Left cardiac atrium (tissue), 4 donors: ENCODE data around the gene STRN4. TPM values are rescaled to one million over a fixed set of nuclear protein-coding genes. Genes with fewer than 3 reads are reported as not detected.
A peak's percentile ranks its signal among the peaks of the same experiment; 100 is the strongest.
"Not testable (repeated sequence)": the region's sequence is repeated elsewhere in the genome, so short reads cannot be mapped to it uniquely, and the experiment has no call there.

Experiments used
- ATAC-seq, 2 donors: fragments of 200-7000 bp; cut with Tn5 transposase; one replicate each; pipeline ENCODE4 v1.9.1; 2020; ENCODE audit warnings: mild to moderate bottlenecking in 2 of 2, moderate library complexity in 2 of 2
- DNase-seq: peaks from one replicate; pipeline ENCODE4 v3.0.0-alpha.2; 2020
- intact Hi-C, 2 donors: fragments of 100-400 bp; cut with DNase I; formaldehyde crosslinking; loops; one replicate each; pipeline versions ENCODE4 v1.14.1 to v1.15.1; 2022 to 2023
- total RNA-seq, 2 donors: library from RNA; stranded (reverse); fragmentation: NEBNext Ultra II Directional; extraction: Animal tissue kit (Norgen Biotek cat#: 25700); gene quantifications; one replicate each; pipeline ENCODE4 v1.2.1, GENCODE V29; 2021
- donor health status: DM: no; HTN: yes; CAD: no.
- donor health status: DM: no; HTN: yes; CAD: no; lungs with severe emphysema.
- donor health status: DM: yes; HTN: yes; CAD: no.
- donor health status: Dilated cardiomyopathy.

STRN4 gene
- total RNA-seq, 2 donors from 2014 or later = 37.2 to 61.9 TPM

GRCh38 chr19:46775642-46776258, 29.5 kb upstream of the STRN4 start:
- intact Hi-C loops = no loop called here
- DNase-seq (no peak), ATAC-seq (no peak)

DNA sequence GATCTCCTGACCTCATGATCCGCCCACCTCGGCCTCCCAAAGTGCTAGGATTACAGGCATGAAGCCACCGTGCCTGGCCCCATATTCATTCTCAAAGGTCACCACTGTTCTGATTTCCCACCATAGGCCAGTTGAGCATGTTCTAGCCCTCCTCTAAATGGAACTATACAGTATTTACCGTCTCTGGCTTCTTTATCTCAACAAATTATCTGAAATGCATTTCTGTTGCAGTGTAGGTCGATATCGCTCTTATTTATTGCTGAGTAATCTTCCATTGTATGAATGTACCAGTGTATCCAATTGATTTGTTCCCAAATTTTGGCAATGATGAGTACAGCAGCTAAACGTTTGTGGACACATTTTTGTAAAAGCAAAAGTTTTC, 26.8 kb upstream of the STRN4 start:
- ATAC-seq = no peak
- no peak for DNase-seq
- intact Hi-C loops = no loop called here

- intact Hi-C loops = no loop called here
These were observed 26.1 kb upstream of the STRN4 start for GRCh38 chr19:46772170-46773017.

GRCh38 chr19:46768746-46769145, 22.5 kb upstream of the STRN4 start:
- intact Hi-C loops, ATAC-seq, DNase-seq: not testable (repeated sequence)

More at GRCh38 chr19:46772170-46773017, 26.1 kb upstream of the STRN4 start:
- DNase-seq = no peak
- ATAC-seq = no peak

DNA sequence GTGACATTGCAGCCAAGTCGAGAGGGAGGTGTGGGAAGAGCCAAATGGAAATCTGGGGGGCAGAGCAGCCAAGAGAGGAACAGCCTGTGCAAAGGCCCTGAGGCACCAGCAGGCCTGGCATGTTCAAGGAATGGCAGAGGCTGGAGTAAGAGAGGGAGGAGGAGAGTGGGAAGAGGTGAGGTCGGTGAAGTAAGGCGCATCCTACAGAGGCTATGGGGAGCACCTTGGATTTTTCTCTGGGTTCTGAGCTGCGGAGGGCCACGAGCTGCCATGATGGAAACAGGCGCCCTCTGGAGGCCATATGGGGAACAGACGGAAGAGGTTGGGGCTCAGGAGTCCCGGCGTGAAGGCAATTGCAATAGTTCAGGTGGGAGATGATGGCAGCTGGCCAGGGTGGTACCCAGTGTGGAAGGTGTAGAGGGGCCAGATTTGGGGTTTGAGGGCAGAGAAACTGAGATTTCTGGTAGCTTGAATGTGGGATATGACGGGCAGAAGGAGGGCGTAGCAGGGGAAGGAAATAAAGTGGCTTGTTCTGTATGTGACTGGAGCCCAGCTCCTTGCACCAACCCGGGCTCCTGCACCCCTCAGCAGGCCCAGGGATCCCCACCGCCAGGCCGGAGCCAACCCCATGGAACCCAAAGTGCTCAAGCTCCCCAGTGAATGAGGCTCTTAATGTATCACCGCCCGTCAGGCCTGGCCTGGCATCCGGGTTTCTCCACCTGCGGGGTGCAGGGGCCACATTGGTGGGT, 20.5 kb upstream of the STRN4 start:
- peak; percentile 54 to 55 for ATAC-seq
- intact Hi-C loops = no loop called here
- DNase-seq = peak; percentile 35

GRCh38 chr19:46764817-46765291, 18.6 kb upstream of the STRN4 start:
- intact Hi-C loops = loop anchor here in 1 of 2 donors (5.0 kb wide), 1 partner anchor 57 kb away; no protein-coding TSS in a partner anchor
- ATAC-seq = peak; percentile 41 to 42
- DNase-seq = no peak

DNA sequence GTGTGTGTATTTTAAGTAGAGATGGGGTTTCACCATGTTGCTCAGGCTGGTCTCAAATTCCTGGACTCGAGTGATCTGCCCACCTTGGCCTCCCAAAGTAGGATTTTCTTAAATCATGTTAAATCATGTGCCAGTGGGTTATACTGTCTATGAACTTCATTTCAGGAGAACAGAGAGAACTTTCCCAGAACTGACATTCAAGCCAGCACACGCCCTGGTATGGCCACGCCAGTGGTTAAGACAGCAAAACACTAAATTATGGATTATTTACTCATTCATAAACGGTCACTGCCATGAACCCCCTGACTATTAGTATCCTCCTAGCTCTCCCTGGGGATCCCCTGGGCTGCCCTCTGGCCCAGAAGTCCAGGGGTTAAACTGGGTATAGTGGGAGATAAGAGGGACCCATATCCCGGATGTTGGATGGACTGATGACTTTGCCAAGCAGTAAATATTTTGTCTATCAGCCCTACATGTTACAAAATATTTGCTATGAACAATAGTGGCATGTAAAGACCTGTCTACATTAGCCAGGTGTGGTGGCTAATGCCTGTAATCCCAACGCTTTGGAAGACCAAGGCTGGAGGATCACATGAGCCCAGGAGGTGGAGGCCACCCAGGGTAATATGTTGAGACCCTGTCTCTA, 16.1 kb upstream of the STRN4 start:
- no peak for ATAC-seq
- DNase-seq = no peak
- intact Hi-C loops = loop anchor here in 1 of 2 donors (5.0 kb wide), 1 partner anchor 60 kb away; no protein-coding TSS in a partner anchor

DNA sequence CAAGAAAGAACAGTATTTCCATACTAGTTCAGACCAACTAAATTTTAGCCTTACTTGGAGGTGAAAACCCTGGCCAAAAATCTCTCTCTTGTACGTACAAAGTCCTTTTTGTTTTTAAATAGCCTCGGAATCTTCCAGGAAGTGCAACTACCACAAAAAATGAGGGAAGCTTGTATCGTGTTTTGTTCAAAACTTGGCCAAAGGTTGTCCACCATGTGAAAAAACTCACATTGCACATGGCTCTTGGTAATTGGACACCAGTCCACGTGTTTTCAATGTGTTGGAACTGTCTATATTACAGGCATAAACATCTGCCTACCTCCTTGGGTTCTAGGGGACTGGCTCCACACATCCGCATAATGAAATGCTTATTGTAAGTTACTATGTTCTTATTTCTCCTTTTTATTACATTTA, 15.2 kb upstream of the STRN4 start:
- DNase-seq = no peak
- intact Hi-C loops = loop anchor here in 1 of 2 donors (5.0 kb wide), 1 partner anchor 61 kb away; no protein-coding TSS in a partner anchor
- no peak for ATAC-seq

- not testable (repeated sequence) for DNase-seq, ATAC-seq
- intact Hi-C loops = loop anchor here in 1 of 2 donors (5.0 kb wide), 1 partner anchor 61 kb away; no protein-coding TSS in a partner anchor
These were observed 14.6 kb upstream of the STRN4 start for GRCh38 chr19:46760897-46761296.

GRCh38 chr19:46760363-46760762, 14.1 kb upstream of the STRN4 start:
- intact Hi-C loops = loop anchor here in 1 of 2 donors (5.0 kb wide), 1 partner anchor 62 kb away; no protein-coding TSS in a partner anchor
- no peak for DNase-seq
- no peak for ATAC-seq

GRCh38 chr19:46759817-46760333, 13.6 kb upstream of the STRN4 start:
- DNase-seq (no peak), ATAC-seq (peak in 1 of 2 donors; percentile 32)
- intact Hi-C loops = loop anchor here in 1 of 2 donors (5.0 to 10.0 kb wide), 2 partner anchors 62 to 235 kb away; no protein-coding TSS in a partner anchor

GRCh38 chr19:46759206-46759605, 13.0 kb upstream of the STRN4 start:
- no peak for ATAC-seq
- no peak for DNase-seq
- intact Hi-C loops = loop anchor here in 1 of 2 donors (10.0 kb wide), 1 partner anchor 236 kb away; no protein-coding TSS in a partner anchor

DNA sequence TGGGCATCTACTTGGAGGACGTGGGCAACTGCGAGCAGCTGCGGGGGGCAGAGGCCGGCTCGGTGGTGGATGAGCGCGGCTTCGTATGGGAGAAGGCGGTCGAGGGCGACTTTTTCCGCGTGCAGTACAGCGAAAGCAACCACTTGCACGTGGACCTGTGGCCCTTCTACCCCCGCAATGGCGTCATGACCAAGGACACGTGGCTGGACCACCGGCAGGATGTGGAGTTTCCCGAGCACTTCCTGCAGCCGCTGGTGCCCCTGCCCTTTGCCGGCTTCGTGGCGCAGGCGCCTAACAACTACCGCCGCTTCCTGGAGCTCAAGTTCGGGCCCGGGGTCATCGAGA, 10.3 kb upstream of the STRN4 start:
- DNase-seq (peak; percentile 26), ATAC-seq (no peak)
- intact Hi-C loops = loop anchor here (2.0 to 10.0 kb wide), 2 partner anchors 84 to 238 kb away; no protein-coding TSS in a partner anchor

GRCh38 chr19:46755853-46756543, 9.7 kb upstream of the STRN4 start:
- ATAC-seq (no peak), DNase-seq (no peak)
- intact Hi-C loops = loop anchor here (2.0 to 10.0 kb wide), 2 partner anchors 85 to 239 kb away; no protein-coding TSS in a partner anchor

GRCh38 chr19:46755077-46755852, 9.0 kb upstream of the STRN4 start:
- intact Hi-C loops = loop anchor here in 1 of 2 donors (10.0 kb wide), 1 partner anchor 240 kb away; no protein-coding TSS in a partner anchor
- DNase-seq (peak; percentile 43), ATAC-seq (peak; percentile 18 to 24)

DNA sequence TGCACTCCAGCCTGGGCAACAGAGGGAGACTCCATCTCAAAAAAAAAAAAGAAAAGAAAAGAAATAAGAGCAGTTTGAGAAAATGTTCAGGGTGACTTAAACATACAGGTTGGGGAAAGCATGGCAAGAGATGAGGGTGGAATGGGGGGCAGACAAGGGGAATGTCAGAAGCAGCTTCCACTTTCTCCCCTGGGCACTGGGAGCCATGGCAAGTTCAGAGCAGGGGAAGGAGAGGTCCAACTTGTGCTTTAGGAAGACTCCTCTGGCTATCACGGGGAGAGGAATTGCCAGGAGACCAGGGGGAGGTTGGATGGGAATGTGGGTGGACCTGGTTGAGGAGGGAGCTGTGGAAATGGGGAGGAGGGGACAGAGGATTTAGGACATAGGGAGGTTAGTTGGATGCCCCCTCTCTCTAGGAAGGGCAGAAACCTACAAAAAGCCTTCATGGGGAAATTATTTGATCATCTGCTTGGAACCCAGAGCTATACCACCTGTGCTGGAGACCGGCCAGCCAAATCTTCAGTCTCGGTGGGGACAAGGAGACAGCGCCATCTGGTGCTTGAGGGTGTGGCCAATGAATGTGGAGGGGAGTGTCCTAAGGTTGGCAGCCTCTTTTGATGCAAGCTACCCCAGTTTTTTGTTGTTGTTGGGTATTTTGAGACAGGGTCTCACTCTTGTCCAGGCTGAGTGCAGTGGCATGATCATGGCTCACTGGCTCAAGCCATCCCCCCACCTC, 7.3 kb upstream of the STRN4 start:
- intact Hi-C loops = loop anchor here in 1 of 2 donors (10.0 kb wide), 1 partner anchor 241 kb away; no protein-coding TSS in a partner anchor
- DNase-seq (no peak), ATAC-seq (no peak)
